Measurements from ENCODE around the gene ADAMTSL2.

The ADAMTSL2 gene

DNA sequence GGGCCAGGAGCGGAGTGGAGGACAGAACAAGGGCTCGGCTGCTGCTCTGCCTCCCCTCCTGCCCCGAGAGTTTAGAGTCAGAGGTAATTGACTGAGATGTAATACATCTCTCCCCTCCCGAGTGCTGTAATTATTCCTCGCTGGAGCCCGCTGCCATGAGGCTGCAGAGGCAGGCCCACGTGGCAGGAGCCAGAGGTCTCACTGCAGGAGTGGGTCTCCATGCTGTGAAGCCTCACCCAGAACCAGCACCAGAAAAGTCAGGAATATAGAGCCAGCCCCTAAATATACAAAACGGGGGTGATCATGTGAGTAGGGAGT lies 72.2 kb downstream of the ADAMTSL2 start:
- H4K8ac ChIP-seq (ENCODE audit: low read length) = no peak overlapping the region
- no peaks in the 10 kb centered on the region for H3K9me3 ChIP-seq (ENCODE audit: control insufficient read depth, low read length)
- no peak overlapping the region for H2BK120ac ChIP-seq (ENCODE audit: low read depth, low read length)
- no peak overlapping the region for H2BK5ac ChIP-seq (ENCODE audit: low read depth, low read length, poor library complexity, severe bottlenecking)
- H3K9ac ChIP-seq (ENCODE audit: low read length) = no peak overlapping the region
- H3K4me1 ChIP-seq (ENCODE audit: control insufficient read depth, insufficient read depth, low read depth, low read length) = peaks cover 5% of the 10 kb centered on the region
- H2BK12ac ChIP-seq (ENCODE audit: low read length in 2 of 2) = no peak overlapping the region
- no peak overlapping the region for H2AK5ac ChIP-seq (ENCODE audit: low read length, severe bottlenecking)
- no peak overlapping the region for H3K4ac ChIP-seq (ENCODE audit: low read depth in 1 of 2, low read length in 2 of 2)
- no peak overlapping the region for H4K91ac ChIP-seq (ENCODE audit: low read length)
- H3K79me1 ChIP-seq (replicated peaks; ENCODE audit: low read length, poor library complexity, severe bottlenecking) = no peaks in the 10 kb centered on the region
- DNase-seq = no peak
- WGBS = 68% methylated on average over 7 of the region's 8 CpGs
- H2BK15ac ChIP-seq (ENCODE audit: low read depth, poor library complexity, severe bottlenecking) = no peak overlapping the region
- H3K27me3 ChIP-seq (ENCODE audit: control insufficient read depth in 1 of 2, insufficient read depth in 1 of 2, low read length in 2 of 2) = peaks cover 79 to 92% of the 10 kb centered on the region in 2 experiments
- no peak overlapping the region for H3K23ac ChIP-seq (ENCODE audit: low read length in 2 of 2)
- H3K4me2 ChIP-seq (ENCODE audit: low read length, poor library complexity, severe bottlenecking) = no peak overlapping the region
- no peaks in the 10 kb centered on the region for H3K36me3 ChIP-seq (ENCODE audit: control insufficient read depth in 1 of 2, insufficient read depth in 2 of 2, low read depth in 1 of 2, low read length in 2 of 2)
- no peak overlapping the region for H3K27ac ChIP-seq (ENCODE audit: low read length, poor library complexity, severe bottlenecking)
- H2AFZ ChIP-seq (ENCODE audit: low read depth, low read length) = no peak overlapping the region
- no peak overlapping the region for H3K14ac ChIP-seq (ENCODE audit: low read length in 2 of 2)
- no peak overlapping the region for H3K4me3 ChIP-seq (ENCODE audit: insufficient read depth in 1 of 2, low read depth in 1 of 2, low read length in 2 of 2)
- no peak overlapping the region for H3K18ac ChIP-seq (ENCODE audit: low read depth in 1 of 2, low read length in 2 of 2)

DNA sequence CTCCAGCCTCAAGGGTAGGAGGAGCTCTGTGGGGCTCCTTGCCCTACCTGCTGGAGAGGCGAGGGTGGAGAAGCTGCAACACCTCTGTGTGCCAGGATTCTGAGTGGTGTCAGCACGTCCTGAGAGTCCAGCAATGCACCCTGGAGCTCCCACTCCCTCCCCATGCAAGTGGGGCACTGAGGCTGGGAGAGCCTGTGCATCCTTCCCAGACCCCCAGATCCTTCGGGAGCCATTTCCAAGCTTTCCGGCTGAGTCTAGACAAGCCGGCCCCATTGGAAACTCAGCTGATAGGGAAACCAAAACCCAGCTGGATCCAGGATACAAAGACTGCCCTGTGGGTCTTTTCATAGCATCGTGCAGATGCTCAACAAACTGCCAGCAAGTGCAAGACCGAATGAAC lies 72.9 kb downstream of the ADAMTSL2 start:
- 75% methylated on average over 7 of the region's 7 CpGs for WGBS
- Histone ChIP-seq H3K27me3 (ENCODE audit: control insufficient read depth in 1 of 2, insufficient read depth in 1 of 2, low read length in 2 of 2) (peaks cover 80 to 92% of the 10 kb centered on the region in 2 experiments), H3K79me1 (replicated peaks; ENCODE audit: low read length, poor library complexity, severe bottlenecking) (no peaks in the 10 kb centered on the region), H3K18ac (ENCODE audit: low read depth in 1 of 2, low read length in 2 of 2) (no peak overlapping the region), H4K8ac (ENCODE audit: low read length) (no peak overlapping the region), H3K9me3 (ENCODE audit: control insufficient read depth, low read length) (no peaks in the 10 kb centered on the region), H3K36me3 (ENCODE audit: control insufficient read depth in 1 of 2, insufficient read depth in 2 of 2, low read depth in 1 of 2, low read length in 2 of 2) (no peaks in the 10 kb centered on the region), H3K4me1 (ENCODE audit: control insufficient read depth, insufficient read depth, low read depth, low read length) (peaks cover 5% of the 10 kb centered on the region), H2BK120ac (ENCODE audit: low read depth, low read length) (no peak overlapping the region), H3K9ac (ENCODE audit: low read length) (no peak overlapping the region), H4K91ac (ENCODE audit: low read length) (no peak overlapping the region), H2BK15ac (ENCODE audit: low read depth, poor library complexity, severe bottlenecking) (no peak overlapping the region), H3K4me3 (ENCODE audit: insufficient read depth in 1 of 2, low read depth in 1 of 2, low read length in 2 of 2) (no peak overlapping the region), H3K4me2 (ENCODE audit: low read length, poor library complexity, severe bottlenecking) (no peak overlapping the region), H3K23ac (ENCODE audit: low read length in 2 of 2) (no peak overlapping the region), H3K14ac (ENCODE audit: low read length in 2 of 2) (no peak overlapping the region), H2AK5ac (ENCODE audit: low read length, severe bottlenecking) (no peak overlapping the region), H3K27ac (ENCODE audit: low read length, poor library complexity, severe bottlenecking) (no peak overlapping the region), H2AFZ (ENCODE audit: low read depth, low read length) (no peak overlapping the region), H2BK5ac (ENCODE audit: low read depth, low read length, poor library complexity, severe bottlenecking) (no peak overlapping the region), H2BK12ac (ENCODE audit: low read length in 2 of 2) (no peak overlapping the region), H3K4ac (ENCODE audit: low read depth in 1 of 2, low read length in 2 of 2) (no peak overlapping the region)
- DNase-seq = no peak

DNA sequence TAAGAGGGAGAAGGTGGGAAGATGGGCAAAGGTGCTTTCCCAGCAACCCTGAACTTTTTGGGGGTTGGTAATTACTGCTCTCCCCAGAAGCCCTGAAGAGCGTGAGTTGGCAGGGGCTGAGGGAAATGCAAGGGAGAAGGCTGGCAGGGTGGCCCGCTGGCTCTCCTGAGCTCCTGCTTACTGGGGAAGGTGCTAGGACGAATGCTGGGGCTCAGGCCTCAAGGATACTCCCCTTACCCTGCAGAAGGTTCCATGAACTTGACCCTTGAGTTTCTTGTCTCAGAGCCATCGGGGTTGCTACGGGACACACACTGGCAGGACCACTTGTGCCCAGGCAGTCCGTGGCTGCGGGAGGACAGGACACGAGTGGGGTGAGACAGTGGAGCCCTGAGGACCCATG lies 73.5 kb downstream of the ADAMTSL2 start:
- H4K8ac ChIP-seq (ENCODE audit: low read length) = no peak overlapping the region
- H2AK5ac ChIP-seq (ENCODE audit: low read length, severe bottlenecking) = no peak overlapping the region
- no peak overlapping the region for H2BK120ac ChIP-seq (ENCODE audit: low read depth, low read length)
- H3K4ac ChIP-seq (ENCODE audit: low read depth in 1 of 2, low read length in 2 of 2) = no peak overlapping the region
- WGBS = 88% methylated on average over 8 of the region's 8 CpGs
- no peaks in the 10 kb centered on the region for H3K36me3 ChIP-seq (ENCODE audit: control insufficient read depth in 1 of 2, insufficient read depth in 2 of 2, low read depth in 1 of 2, low read length in 2 of 2)
- H2BK12ac ChIP-seq (ENCODE audit: low read length in 2 of 2) = no peak overlapping the region
- peaks cover 5% of the 10 kb centered on the region for H3K4me1 ChIP-seq (ENCODE audit: control insufficient read depth, insufficient read depth, low read depth, low read length)
- no peak for DNase-seq
- H2AFZ ChIP-seq (ENCODE audit: low read depth, low read length) = no peak overlapping the region
- no peak overlapping the region for H3K14ac ChIP-seq (ENCODE audit: low read length in 2 of 2)
- H2BK5ac ChIP-seq (ENCODE audit: low read depth, low read length, poor library complexity, severe bottlenecking) = no peak overlapping the region
- H3K79me1 ChIP-seq (replicated peaks; ENCODE audit: low read length, poor library complexity, severe bottlenecking) = no peaks in the 10 kb centered on the region
- no peak overlapping the region for H3K9ac ChIP-seq (ENCODE audit: low read length)
- no peak overlapping the region for H3K4me3 ChIP-seq (ENCODE audit: insufficient read depth in 1 of 2, low read depth in 1 of 2, low read length in 2 of 2)
- no peak overlapping the region for H3K23ac ChIP-seq (ENCODE audit: low read length in 2 of 2)
- no peak overlapping the region for H3K18ac ChIP-seq (ENCODE audit: low read depth in 1 of 2, low read length in 2 of 2)
- H4K91ac ChIP-seq (ENCODE audit: low read length) = no peak overlapping the region
- peaks cover 83 to 92% of the 10 kb centered on the region in 2 experiments for H3K27me3 ChIP-seq (ENCODE audit: control insufficient read depth in 1 of 2, insufficient read depth in 1 of 2, low read length in 2 of 2)
- H3K9me3 ChIP-seq (ENCODE audit: control insufficient read depth, low read length) = no peaks in the 10 kb centered on the region
- no peak overlapping the region for H3K4me2 ChIP-seq (ENCODE audit: low read length, poor library complexity, severe bottlenecking)
- H2BK15ac ChIP-seq (ENCODE audit: low read depth, poor library complexity, severe bottlenecking) = no peak overlapping the region
- H3K27ac ChIP-seq (ENCODE audit: low read length, poor library complexity, severe bottlenecking) = no peak overlapping the region

DNA sequence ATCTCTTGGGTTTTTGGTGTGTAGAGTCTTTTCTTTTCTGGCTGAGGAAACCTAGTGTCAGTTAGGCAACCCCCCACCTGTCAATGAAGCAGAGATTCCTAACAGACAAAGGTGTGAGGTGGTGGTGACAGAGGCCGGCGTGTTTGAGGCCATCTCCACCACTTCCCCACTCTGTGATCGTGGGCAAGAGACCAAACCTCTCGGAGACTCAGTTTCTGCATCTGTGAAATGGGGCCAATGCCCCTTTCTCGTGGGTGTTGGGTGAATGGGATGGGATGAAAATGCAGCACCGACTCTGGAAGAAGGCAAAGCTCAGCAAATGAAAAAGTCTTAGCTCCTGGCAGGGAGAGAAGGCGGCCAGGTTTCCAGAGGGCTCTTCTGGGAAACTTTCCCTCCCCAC lies 73.9 kb downstream of the ADAMTSL2 start:
- DNase-seq = no peak
- H4K91ac ChIP-seq (ENCODE audit: low read length) = no peak overlapping the region
- no peak overlapping the region for H2BK15ac ChIP-seq (ENCODE audit: low read depth, poor library complexity, severe bottlenecking)
- no peaks in the 10 kb centered on the region for H3K36me3 ChIP-seq (ENCODE audit: control insufficient read depth in 1 of 2, insufficient read depth in 2 of 2, low read depth in 1 of 2, low read length in 2 of 2)
- peaks cover 5% of the 10 kb centered on the region for H3K4me1 ChIP-seq (ENCODE audit: control insufficient read depth, insufficient read depth, low read depth, low read length)
- no peak overlapping the region for H4K8ac ChIP-seq (ENCODE audit: low read length)
- no peak overlapping the region for H3K4me3 ChIP-seq (ENCODE audit: insufficient read depth in 1 of 2, low read depth in 1 of 2, low read length in 2 of 2)
- no peaks in the 10 kb centered on the region for H3K9me3 ChIP-seq (ENCODE audit: control insufficient read depth, low read length)
- no peak overlapping the region for H2AK5ac ChIP-seq (ENCODE audit: low read length, severe bottlenecking)
- no peak overlapping the region for H3K9ac ChIP-seq (ENCODE audit: low read length)
- H3K27me3 ChIP-seq (ENCODE audit: control insufficient read depth in 1 of 2, insufficient read depth in 1 of 2, low read length in 2 of 2) = peaks cover 82 to 92% of the 10 kb centered on the region in 2 experiments
- H2AFZ ChIP-seq (ENCODE audit: low read depth, low read length) = no peak overlapping the region
- H3K4ac ChIP-seq (ENCODE audit: low read depth in 1 of 2, low read length in 2 of 2) = no peak overlapping the region
- H3K27ac ChIP-seq (ENCODE audit: low read length, poor library complexity, severe bottlenecking) = no peak overlapping the region
- WGBS = 63% methylated on average over 3 of the region's 7 CpGs
- no peak overlapping the region for H2BK5ac ChIP-seq (ENCODE audit: low read depth, low read length, poor library complexity, severe bottlenecking)
- H3K18ac ChIP-seq (ENCODE audit: low read depth in 1 of 2, low read length in 2 of 2) = no peak overlapping the region
- H3K14ac ChIP-seq (ENCODE audit: low read length in 2 of 2) = no peak overlapping the region
- H3K23ac ChIP-seq (ENCODE audit: low read length in 2 of 2) = no peak overlapping the region
- no peaks in the 10 kb centered on the region for H3K79me1 ChIP-seq (replicated peaks; ENCODE audit: low read length, poor library complexity, severe bottlenecking)
- no peak overlapping the region for H2BK12ac ChIP-seq (ENCODE audit: low read length in 2 of 2)
- no peak overlapping the region for H3K4me2 ChIP-seq (ENCODE audit: low read length, poor library complexity, severe bottlenecking)
- no peak overlapping the region for H2BK120ac ChIP-seq (ENCODE audit: low read depth, low read length)
